ENCODE measurements around the gene HRH2. TPM values are rescaled to one million over a fixed set of nuclear protein-coding genes. Genes with fewer than 3 reads are reported as not detected.

The HRH2 gene
- total RNA-seq, 1 experiment from 2014 or later, result not detected

- Histone ChIP-seq H3K27me3 (no peaks in the 10 kb centered on the region), H3K27ac (no peak overlapping the region), H3K4me1 (no peaks in the 10 kb centered on the region), H3K9me3 (replicated peaks) (no peaks in the 10 kb centered on the region), H3K36me3 (no peaks in the 10 kb centered on the region), H3K4me3 (no peak overlapping the region)
- DNase-seq, result peak in 1 of 2 experiments; percentile 15
These were observed 43.1 kb downstream of the HRH2 start for GRCh38 chr5:175700991-175701390.

- no peaks in the 10 kb centered on the region for H3K4me1 ChIP-seq
- H3K27ac ChIP-seq, result no peak overlapping the region
- no peak for DNase-seq
- no peaks in the 10 kb centered on the region for H3K27me3 ChIP-seq
- no peaks in the 10 kb centered on the region for H3K36me3 ChIP-seq
- H3K9me3 ChIP-seq (replicated peaks), result no peaks in the 10 kb centered on the region
- no peak overlapping the region for H3K4me3 ChIP-seq
These were observed 43.9 kb downstream of the HRH2 start for GRCh38 chr5:175701797-175702196.

GRCh38 chr5:175706499-175706898, 48.6 kb downstream of the HRH2 start:
- Histone ChIP-seq H3K9me3 (replicated peaks) (no peaks in the 10 kb centered on the region; the same call in 1 of the 2 replicates), H3K4me3 (no peak overlapping the region), H3K27me3 (no peaks in the 10 kb centered on the region), H3K36me3 (no peaks in the 10 kb centered on the region), H3K4me1 (no peaks in the 10 kb centered on the region), H3K27ac (no peak overlapping the region)
- DNase-seq, result no peak

- H3K27ac ChIP-seq, result no peak overlapping the region
- no peak overlapping the region for H3K4me3 ChIP-seq
- H3K9me3 ChIP-seq (replicated peaks), result no peaks in the 10 kb centered on the region; the same call in 1 of the 2 replicates
- H3K36me3 ChIP-seq, result no peaks in the 10 kb centered on the region
- H3K27me3 ChIP-seq, result no peaks in the 10 kb centered on the region
- H3K4me1 ChIP-seq, result no peaks in the 10 kb centered on the region
- DNase-seq, result no peak
These were observed 50.0 kb downstream of the HRH2 start for GRCh38 chr5:175707751-175708375.

GRCh38 chr5:175709276-175709781, 51.5 kb downstream of the HRH2 start:
- no peaks in the 10 kb centered on the region for H3K27me3 ChIP-seq
- no peak for DNase-seq
- no peaks in the 10 kb centered on the region; the same call in 1 of the 2 replicates for H3K9me3 ChIP-seq (replicated peaks)
- H3K4me3 ChIP-seq, result no peak overlapping the region
- H3K36me3 ChIP-seq, result no peaks in the 10 kb centered on the region
- no peaks in the 10 kb centered on the region for H3K4me1 ChIP-seq
- no peak overlapping the region for H3K27ac ChIP-seq

- Histone ChIP-seq H3K27me3 (no peaks in the 10 kb centered on the region), H3K36me3 (no peaks in the 10 kb centered on the region), H3K27ac (no peak overlapping the region), H3K4me1 (no peaks in the 10 kb centered on the region), H3K4me3 (no peak overlapping the region), H3K9me3 (replicated peaks) (no peaks in the 10 kb centered on the region; the same call in 1 of the 2 replicates)
- no peak for DNase-seq
These were observed 52.5 kb downstream of the HRH2 start for GRCh38 chr5:175710326-175710725.

DNA sequence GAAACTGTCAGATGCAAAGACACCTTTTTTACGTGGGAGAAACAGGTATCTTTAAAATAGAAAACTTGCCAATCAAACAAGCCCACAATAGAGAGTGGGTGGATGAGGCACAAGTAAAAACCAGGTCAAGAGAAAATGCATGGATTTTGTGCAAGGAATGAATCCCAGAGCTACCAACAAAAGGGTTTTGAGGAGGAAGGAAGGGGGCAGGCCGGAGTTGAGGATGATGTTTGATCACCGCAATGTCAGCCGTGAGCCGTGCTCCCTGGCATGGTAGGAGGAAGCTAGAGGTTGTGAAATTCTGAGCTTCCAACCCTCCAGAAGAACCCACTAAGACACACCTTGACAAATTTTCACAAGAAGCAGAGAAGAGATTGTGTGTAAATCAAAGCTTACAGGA, 53.2 kb downstream of the HRH2 start:
- H3K27me3 ChIP-seq, result no peaks in the 10 kb centered on the region
- H3K27ac ChIP-seq, result no peak overlapping the region
- no peak for DNase-seq

GRCh38 chr5:175711472-175712312, 53.8 kb downstream of the HRH2 start:
- no peaks in the 10 kb centered on the region for H3K4me1 ChIP-seq
- H3K4me3 ChIP-seq, result no peak overlapping the region
- no peaks in the 10 kb centered on the region; the same call in 1 of the 2 replicates for H3K9me3 ChIP-seq (replicated peaks)
- H3K27me3 ChIP-seq, result no peaks in the 10 kb centered on the region
- H3K36me3 ChIP-seq, result no peaks in the 10 kb centered on the region
- no peak overlapping the region for H3K27ac ChIP-seq
- DNase-seq, result no peak

More for the DNA sequence above, 53.2 kb downstream of the HRH2 start:
- Histone ChIP-seq H3K36me3 (no peaks in the 10 kb centered on the region), H3K9me3 (replicated peaks) (no peaks in the 10 kb centered on the region; the same call in 1 of the 2 replicates), H3K4me3 (no peak overlapping the region), H3K4me1 (no peaks in the 10 kb centered on the region)

DNA sequence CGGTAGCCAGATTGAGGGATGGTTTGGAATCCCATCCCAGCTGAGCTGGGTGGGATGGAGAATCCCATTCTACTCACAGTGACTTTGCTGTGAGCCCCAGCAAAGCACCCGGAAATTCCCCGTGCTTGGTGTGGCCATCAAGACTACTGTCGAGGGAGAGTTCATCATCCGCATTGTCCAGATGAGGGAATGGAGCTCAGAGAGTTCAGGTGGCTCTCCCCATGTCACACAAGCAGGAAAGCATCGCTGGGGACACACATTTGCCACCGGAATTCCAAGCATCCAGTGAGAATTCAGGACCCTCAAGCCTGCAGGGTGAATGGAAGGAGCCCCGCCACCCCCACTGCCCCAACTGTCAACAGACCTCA, 54.4 kb downstream of the HRH2 start:
- H3K27me3 ChIP-seq, result no peaks in the 10 kb centered on the region
- no peaks in the 10 kb centered on the region for H3K36me3 ChIP-seq
- no peak overlapping the region for H3K27ac ChIP-seq
- no peak for DNase-seq
- H3K9me3 ChIP-seq (replicated peaks), result no peaks in the 10 kb centered on the region; the same call in 1 of the 2 replicates
- H3K4me3 ChIP-seq, result no peak overlapping the region
- H3K4me1 ChIP-seq, result no peaks in the 10 kb centered on the region

DNA sequence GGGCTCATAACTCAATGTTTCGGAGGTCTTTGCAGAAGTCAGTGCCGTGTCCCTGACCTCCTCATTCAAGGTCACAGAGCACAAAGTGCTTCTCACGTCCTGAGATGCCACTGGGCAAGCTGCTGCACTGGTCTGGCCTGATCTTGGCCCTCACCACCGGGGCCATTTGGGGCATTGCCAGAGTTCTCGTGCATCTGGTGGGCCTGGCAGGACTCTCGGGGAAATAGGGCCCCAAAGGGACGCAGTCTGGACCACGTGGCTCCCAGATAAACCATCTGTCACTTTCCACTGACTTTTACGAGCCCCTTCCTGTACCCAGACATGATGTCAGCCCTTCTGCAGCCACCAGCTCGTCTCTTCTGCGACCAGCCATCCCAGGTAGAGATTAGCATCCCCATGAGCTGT, 54.8 kb downstream of the HRH2 start:
- no peaks in the 10 kb centered on the region; the same call in 1 of the 2 replicates for H3K9me3 ChIP-seq (replicated peaks)
- H3K4me3 ChIP-seq, result no peak overlapping the region
- H3K27me3 ChIP-seq, result no peaks in the 10 kb centered on the region
- H3K4me1 ChIP-seq, result no peaks in the 10 kb centered on the region
- H3K36me3 ChIP-seq, result no peaks in the 10 kb centered on the region
- DNase-seq, result no peak
- H3K27ac ChIP-seq, result no peak overlapping the region

DNA sequence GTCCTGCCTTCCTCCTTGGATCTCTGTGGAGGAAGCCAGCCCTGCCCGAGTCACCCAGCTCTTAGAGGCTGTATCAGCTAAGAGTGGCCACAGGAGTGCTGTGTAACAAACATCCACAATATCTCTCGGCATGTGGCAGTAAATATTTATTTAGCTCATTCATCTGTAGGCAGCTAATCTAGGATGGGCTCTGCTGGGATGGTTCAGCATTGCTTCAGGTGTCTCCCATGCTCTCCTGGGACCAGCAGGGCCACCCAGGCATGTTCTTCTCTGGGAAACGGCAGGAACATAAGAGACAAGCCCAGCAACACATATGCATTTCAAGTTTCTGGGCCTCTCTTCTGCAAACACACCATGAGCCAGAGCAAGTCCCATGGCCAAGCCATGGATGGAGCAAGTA, 56.1 kb downstream of the HRH2 start:
- Histone ChIP-seq H3K27me3 (no peaks in the 10 kb centered on the region), H3K9me3 (replicated peaks) (no peaks in the 10 kb centered on the region; the same call in 1 of the 2 replicates), H3K27ac (no peak overlapping the region), H3K4me3 (no peak overlapping the region), H3K4me1 (no peaks in the 10 kb centered on the region), H3K36me3 (no peaks in the 10 kb centered on the region)
- no peak for DNase-seq

- Histone ChIP-seq H3K9me3 (replicated peaks) (no peaks in the 10 kb centered on the region; the same call in 1 of the 2 replicates), H3K4me1 (no peaks in the 10 kb centered on the region), H3K36me3 (no peaks in the 10 kb centered on the region), H3K27me3 (no peaks in the 10 kb centered on the region), H3K27ac (no peak overlapping the region), H3K4me3 (no peak overlapping the region)
- DNase-seq, result no peak
These were observed 56.7 kb downstream of the HRH2 start for GRCh38 chr5:175714479-175715085.

DNA sequence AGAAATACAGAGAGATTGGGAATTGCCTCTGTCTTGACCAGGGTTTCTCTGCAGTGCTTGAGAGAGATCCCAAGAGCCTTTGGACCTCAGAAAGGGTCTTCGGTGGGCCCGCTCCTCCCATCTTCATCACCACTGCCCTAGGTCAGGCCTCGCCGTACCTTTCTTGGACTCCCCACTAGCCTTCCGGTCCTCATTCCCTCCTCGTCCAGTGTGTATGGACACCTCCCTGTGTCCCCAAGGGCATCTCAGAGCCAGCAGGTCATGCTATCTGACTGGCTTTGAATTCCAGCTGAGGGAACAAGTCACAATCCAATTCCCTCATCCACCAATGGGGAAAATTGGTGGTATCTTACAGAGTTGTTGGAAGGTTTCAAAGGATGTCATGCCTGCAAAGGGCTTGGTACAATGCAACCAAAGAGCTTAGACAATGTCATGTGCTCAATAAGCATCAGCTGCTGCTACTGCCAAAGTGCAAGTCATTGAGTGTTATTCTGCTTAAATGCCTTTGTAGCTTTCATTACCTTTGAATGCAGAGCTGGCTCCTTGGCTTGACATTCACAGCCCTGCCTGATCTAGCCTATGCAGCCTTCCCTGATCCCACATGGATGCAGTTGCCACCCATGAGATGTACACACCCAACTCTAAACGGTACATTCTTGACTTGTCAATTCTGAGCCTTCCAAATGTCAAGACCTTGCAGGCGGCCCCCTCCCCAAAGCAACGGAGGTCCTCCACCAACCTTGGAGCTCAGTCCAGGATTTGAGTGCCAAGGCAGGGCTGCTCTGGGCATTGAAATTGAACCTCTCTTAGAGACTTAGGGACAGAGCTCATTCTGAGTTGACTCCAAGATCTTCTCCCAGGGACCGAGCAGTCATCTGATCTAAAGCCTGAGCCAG, 58.0 kb downstream of the HRH2 start:
- H3K36me3 ChIP-seq, result no peaks in the 10 kb centered on the region
- H3K9me3 ChIP-seq (replicated peaks), result no peaks in the 10 kb centered on the region; the same call in 1 of the 2 replicates
- no peak overlapping the region for H3K4me3 ChIP-seq
- no peaks in the 10 kb centered on the region for H3K4me1 ChIP-seq
- DNase-seq, result no peak
- H3K27me3 ChIP-seq, result no peaks in the 10 kb centered on the region
- H3K27ac ChIP-seq, result no peak overlapping the region

DNA sequence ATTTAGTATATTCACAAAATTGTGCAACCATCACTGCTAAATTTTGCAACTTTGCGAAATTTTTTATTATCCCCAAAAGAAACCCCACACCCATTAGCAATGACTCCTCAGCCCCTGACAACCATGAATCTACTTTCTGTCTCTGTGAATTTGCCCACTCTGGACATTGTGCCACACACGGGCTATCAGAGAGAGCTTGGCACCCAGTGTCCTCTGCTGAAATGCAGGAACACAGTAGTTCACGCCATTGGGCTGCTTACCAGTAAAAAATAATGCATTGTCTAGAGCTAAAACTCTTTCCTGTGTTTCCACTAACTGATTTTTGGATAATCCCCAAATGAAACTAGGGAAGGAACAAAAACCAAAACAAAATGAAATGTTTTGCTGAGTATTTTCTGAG, 60.0 kb downstream of the HRH2 start:
- Histone ChIP-seq H3K9me3 (replicated peaks) (no peaks in the 10 kb centered on the region), H3K27ac (no peak overlapping the region), H3K4me1 (no peaks in the 10 kb centered on the region), H3K36me3 (no peaks in the 10 kb centered on the region), H3K27me3 (no peaks in the 10 kb centered on the region), H3K4me3 (no peak overlapping the region)
- DNase-seq, result no peak
